IPS DF 4.7 (cell line): ENCODE results near the gene BAX.

Experiments used
- DNase-seq: peaks from one replicate; pipeline ENCODE4 v3.0.0-alpha.2; 2013; ENCODE audit warnings: low spot score; ENCODE audit errors: extremely low read depth

Gene BAX

GRCh38 chr19:48962029-48962848 is 7.6 kb downstream of the BAX start:
- no peak for DNase-seq

GRCh38 chr19:48962849-48963165 is 8.1 kb downstream of the BAX start:
- DNase-seq, result no peak

- no peak for DNase-seq
These were observed 8.9 kb downstream of the BAX start for GRCh38 chr19:48963371-48964204.

- no peak for DNase-seq
These were observed 9.7 kb downstream of the BAX start for GRCh38 chr19:48964205-48965039.

GRCh38 chr19:48965040-48965805 is 10.5 kb downstream of the BAX start, which contains the start of gene FTL:
FTL (plus strand) TSS chr19:48965309; CDS start chr19:48965508, 199 bp downstream.
- DNase-seq, result no peak

- DNase-seq, result no peak
These were observed 11.3 kb downstream of the BAX start for GRCh38 chr19:48965806-48966540.

GRCh38 chr19:48966541-48967345 is 12.1 kb downstream of the BAX start:
- no peak for DNase-seq

- no peak for DNase-seq
These were observed 12.9 kb downstream of the BAX start for GRCh38 chr19:48967346-48968178.

GRCh38 chr19:48968179-48968661 is 13.5 kb downstream of the BAX start:
- DNase-seq, result no peak

- no peak for DNase-seq
These were observed 14.1 kb downstream of the BAX start for GRCh38 chr19:48968813-48969218.

- no peak for DNase-seq
These were observed 14.8 kb downstream of the BAX start for GRCh38 chr19:48969276-48970138.

- no peak for DNase-seq
These were observed 15.6 kb downstream of the BAX start for GRCh38 chr19:48970139-48970766.

GRCh38 chr19:48970923-48971395 is 16.3 kb downstream of the BAX start:
- no peak for DNase-seq

- DNase-seq, result no peak
These were observed 21.5 kb downstream of the BAX start for GRCh38 chr19:48975947-48976847.

- no peak for DNase-seq
These were observed 22.4 kb downstream of the BAX start for GRCh38 chr19:48977061-48977460.

GRCh38 chr19:48982280-48982679 is 27.6 kb downstream of the BAX start:
- no peak for DNase-seq
